NT2/D1 (cell line): ENCODE data around the gene SEMA3A.

ENCODE experiments used
- SUZ12 ChIP-seq: IDR thresholded peaks from 2 replicates; pipeline ENCODE4 v1.6.1; 2011; ENCODE audit not compliant: insufficient read length, insufficient read depth; ENCODE audit errors: extremely low read depth
- ZNF274 ChIP-seq: IDR thresholded peaks from 2 replicates; pipeline ENCODE4 v1.6.1; 2011; ENCODE audit warnings: mild to moderate bottlenecking, low read depth, low read length

DNA sequence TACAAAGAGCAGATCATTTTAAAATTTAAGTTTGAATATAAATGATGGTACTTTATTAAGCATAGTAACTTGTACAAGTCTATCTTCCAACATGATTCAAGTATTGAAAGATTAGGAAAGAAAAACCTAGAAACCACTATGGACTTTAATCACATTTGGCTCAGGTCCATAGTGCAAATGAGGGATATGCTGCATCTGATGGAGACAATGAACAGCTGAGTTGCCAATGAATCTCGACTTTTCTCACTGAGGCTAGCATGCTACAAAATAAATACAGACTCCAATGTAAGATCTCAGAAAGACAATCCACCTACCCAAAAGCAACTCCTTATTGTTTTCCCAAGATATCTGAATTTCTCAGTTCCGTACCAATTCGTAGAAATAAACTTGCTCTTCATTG lies 89.8 kb downstream of the SEMA3A start:
- no peak for TF ChIP-seq ZNF274
- no peak for TF ChIP-seq SUZ12
